ENCODE data around the gene MTM1.

MTM1 gene

GRCh38 chrX:150536455-150537116 lies 31.8 kb upstream of the MTM1 start:
- Histone ChIP-seq H3K4me1 (ENCODE audit: control insufficient read depth, insufficient read depth, low read length) (no peaks in the 10 kb centered on the region), H3K36me3 (ENCODE audit: control insufficient read depth in 2 of 2, insufficient read depth in 1 of 2, low read length in 2 of 2) (no peaks in the 10 kb centered on the region), H3K9me3 (ENCODE audit: control insufficient read depth, insufficient read depth, low read depth, low read length) (no peaks in the 10 kb centered on the region), H3K4me3 (ENCODE audit: low read depth, low read length) (no peak overlapping the region), H3K27ac (ENCODE audit: extremely low read depth, low read depth, low read length) (no peak overlapping the region)
- ChIA-PET POLR2A (no interaction called here), CTCF (no interaction called here)
- TF ChIP-seq SETDB1 (IDR thresholded peaks at IDR 0.05; ENCODE audit: insufficient read length, low read length) (peak; percentile 81), ZSCAN23 (tag by site-specific recombination; IDR thresholded peaks at IDR 0.05) (no peak), ZNF544 (tag by site-specific recombination; IDR thresholded peaks at IDR 0.05) (no peak), ZNF274 (IDR thresholded peaks at IDR 0.05; ENCODE audit: low read length) (no peak), ZNF274 (tag by site-specific recombination; IDR thresholded peaks at IDR 0.05; ENCODE audit: borderline replicate concordance) (peak; percentile 80; the same call in 1 of the 2 replicates)

DNA sequence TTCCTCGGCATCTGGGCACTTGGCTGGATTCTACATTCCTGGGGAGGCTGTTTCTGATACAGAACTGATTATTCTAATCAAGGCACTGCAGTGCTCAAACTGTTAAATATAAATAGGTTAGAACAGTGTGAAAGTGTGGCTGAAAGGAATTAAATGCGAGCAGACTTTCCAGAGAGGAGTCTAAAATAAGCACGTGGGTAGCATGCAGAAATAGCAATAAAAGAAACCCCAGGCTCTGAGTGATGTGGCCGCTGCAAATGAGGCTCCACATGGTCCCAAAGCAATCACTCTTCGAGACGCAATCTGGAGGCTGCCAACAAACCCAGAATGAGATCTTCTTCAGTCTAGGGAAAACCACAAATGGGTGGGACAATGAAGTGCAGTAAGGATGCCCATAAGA lies 30.6 kb upstream of the MTM1 start:
- Histone ChIP-seq H3K36me3 (ENCODE audit: control insufficient read depth in 2 of 2, insufficient read depth in 1 of 2, low read length in 2 of 2) (no peaks in the 10 kb centered on the region), H3K4me1 (ENCODE audit: control insufficient read depth, insufficient read depth, low read length) (no peaks in the 10 kb centered on the region), H3K4me3 (ENCODE audit: low read depth, low read length) (no peak overlapping the region), H3K27ac (ENCODE audit: extremely low read depth, low read depth, low read length) (no peak overlapping the region), H3K9me3 (ENCODE audit: control insufficient read depth, insufficient read depth, low read depth, low read length) (no peaks in the 10 kb centered on the region)
- CTCF ChIA-PET, result no interaction called here
- POLR2A ChIA-PET, result no interaction called here
- TF ChIP-seq ZNF341 (tag by site-specific recombination; IDR thresholded peaks at IDR 0.05; ENCODE audit: low read depth) (no peak), GLI4 (tag by site-specific recombination; IDR thresholded peaks at IDR 0.05) (no peak), KLF16 (tag by site-specific recombination; IDR thresholded peaks at IDR 0.05) (no peak), ZNF555 (tag by site-specific recombination; conservative IDR thresholded peaks at IDR 0.05) (no peak), REPIN1 (tag by site-specific recombination; IDR thresholded peaks at IDR 0.05; ENCODE audit: low read depth) (no peak)
- TF ChIP-seq, protein P1, sequence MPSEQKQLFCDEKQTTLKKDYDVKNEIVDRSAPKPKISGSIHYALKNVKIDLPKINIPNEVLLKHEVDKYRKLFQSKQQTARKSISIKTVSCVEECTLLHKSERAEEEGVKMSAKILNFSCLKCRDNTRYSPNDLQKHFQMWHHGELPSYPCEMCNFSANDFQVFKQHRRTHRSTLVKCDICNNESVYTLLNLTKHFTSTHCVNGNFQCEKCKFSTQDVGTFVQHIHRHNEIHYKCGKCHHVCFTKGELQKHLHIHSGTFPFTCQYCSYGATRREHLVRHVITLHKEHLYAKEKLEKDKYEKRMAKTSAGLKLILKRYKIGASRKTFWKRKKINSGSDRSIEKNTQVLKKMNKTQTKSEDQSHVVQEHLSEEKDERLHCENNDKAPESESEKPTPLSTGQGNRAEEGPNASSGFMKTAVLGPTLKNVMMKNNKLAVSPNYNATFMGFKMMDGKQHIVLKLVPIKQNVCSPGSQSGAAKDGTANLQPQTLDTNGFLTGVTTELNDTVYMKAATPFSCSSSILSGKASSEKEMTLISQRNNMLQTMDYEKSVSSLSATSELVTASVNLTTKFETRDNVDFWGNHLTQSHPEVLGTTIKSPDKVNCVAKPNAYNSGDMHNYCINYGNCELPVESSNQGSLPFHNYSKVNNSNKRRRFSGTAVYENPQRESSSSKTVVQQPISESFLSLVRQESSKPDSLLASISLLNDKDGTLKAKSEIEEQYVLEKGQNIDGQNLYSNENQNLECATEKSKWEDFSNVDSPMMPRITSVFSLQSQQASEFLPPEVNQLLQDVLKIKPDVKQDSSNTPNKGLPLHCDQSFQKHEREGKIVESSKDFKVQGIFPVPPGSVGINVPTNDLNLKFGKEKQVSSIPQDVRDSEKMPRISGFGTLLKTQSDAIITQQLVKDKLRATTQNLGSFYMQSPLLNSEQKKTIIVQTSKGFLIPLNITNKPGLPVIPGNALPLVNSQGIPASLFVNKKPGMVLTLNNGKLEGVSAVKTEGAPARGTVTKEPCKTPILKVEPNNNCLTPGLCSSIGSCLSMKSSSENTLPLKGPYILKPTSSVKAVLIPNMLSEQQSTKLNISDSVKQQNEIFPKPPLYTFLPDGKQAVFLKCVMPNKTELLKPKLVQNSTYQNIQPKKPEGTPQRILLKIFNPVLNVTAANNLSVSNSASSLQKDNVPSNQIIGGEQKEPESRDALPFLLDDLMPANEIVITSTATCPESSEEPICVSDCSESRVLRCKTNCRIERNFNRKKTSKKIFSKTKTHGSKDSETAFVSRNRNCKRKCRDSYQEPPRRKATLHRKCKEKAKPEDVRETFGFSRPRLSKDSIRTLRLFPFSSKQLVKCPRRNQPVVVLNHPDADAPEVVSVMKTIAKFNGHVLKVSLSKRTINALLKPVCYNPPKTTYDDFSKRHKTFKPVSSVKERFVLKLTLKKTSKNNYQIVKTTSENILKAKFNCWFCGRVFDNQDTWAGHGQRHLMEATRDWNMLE (tag by site-specific recombination; conservative IDR thresholded peaks at IDR 0.05; ENCODE audit: low read depth), result no peak

GRCh38 chrX:150540965-150541364 lies 27.5 kb upstream of the MTM1 start:
- Histone ChIP-seq H3K36me3 (ENCODE audit: control insufficient read depth in 2 of 2, insufficient read depth in 1 of 2, low read length in 2 of 2) (no peaks in the 10 kb centered on the region), H3K4me3 (ENCODE audit: low read depth, low read length) (no peak overlapping the region), H3K27ac (ENCODE audit: extremely low read depth, low read depth, low read length) (no peak overlapping the region), H3K4me1 (ENCODE audit: control insufficient read depth, insufficient read depth, low read length) (no peaks in the 10 kb centered on the region), H3K9me3 (ENCODE audit: control insufficient read depth, insufficient read depth, low read depth, low read length) (no peaks in the 10 kb centered on the region)
- POLR2A ChIA-PET, result no interaction called here
- CTCF ChIA-PET, result no interaction called here
- TF ChIP-seq ZFHX2 (tag by site-specific recombination; conservative IDR thresholded peaks at IDR 0.05), result no peak
- TF ChIP-seq ZNF426 (tag by site-specific recombination; IDR thresholded peaks at IDR 0.05), result no peak
- TF ChIP-seq ZNF521 (tag by site-specific recombination; IDR thresholded peaks at IDR 0.05), result no peak
- no peak for TF ChIP-seq HIC1 (tag by site-specific recombination; IDR thresholded peaks at IDR 0.05)
- TF ChIP-seq BCL11A (tag by site-specific recombination; IDR thresholded peaks at IDR 0.05; ENCODE audit: low read depth), result no peak
- no peak for TF ChIP-seq SALL2 (tag by site-specific recombination; IDR thresholded peaks at IDR 0.05; ENCODE audit: borderline replicate concordance)
- TF ChIP-seq ZNF302 (tag by site-specific recombination; IDR thresholded peaks at IDR 0.05; ENCODE audit: low read depth), result no peak
- TF ChIP-seq ZFP41 (tag by site-specific recombination; IDR thresholded peaks at IDR 0.05; ENCODE audit: borderline replicate concordance), result no peak
- TF ChIP-seq, protein P2, sequence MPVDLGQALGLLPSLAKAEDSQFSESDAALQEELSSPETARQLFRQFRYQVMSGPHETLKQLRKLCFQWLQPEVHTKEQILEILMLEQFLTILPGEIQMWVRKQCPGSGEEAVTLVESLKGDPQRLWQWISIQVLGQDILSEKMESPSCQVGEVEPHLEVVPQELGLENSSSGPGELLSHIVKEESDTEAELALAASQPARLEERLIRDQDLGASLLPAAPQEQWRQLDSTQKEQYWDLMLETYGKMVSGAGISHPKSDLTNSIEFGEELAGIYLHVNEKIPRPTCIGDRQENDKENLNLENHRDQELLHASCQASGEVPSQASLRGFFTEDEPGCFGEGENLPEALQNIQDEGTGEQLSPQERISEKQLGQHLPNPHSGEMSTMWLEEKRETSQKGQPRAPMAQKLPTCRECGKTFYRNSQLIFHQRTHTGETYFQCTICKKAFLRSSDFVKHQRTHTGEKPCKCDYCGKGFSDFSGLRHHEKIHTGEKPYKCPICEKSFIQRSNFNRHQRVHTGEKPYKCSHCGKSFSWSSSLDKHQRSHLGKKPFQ (tag by site-specific recombination; IDR thresholded peaks at IDR 0.05), result no peak
- TF ChIP-seq, protein P3, sequence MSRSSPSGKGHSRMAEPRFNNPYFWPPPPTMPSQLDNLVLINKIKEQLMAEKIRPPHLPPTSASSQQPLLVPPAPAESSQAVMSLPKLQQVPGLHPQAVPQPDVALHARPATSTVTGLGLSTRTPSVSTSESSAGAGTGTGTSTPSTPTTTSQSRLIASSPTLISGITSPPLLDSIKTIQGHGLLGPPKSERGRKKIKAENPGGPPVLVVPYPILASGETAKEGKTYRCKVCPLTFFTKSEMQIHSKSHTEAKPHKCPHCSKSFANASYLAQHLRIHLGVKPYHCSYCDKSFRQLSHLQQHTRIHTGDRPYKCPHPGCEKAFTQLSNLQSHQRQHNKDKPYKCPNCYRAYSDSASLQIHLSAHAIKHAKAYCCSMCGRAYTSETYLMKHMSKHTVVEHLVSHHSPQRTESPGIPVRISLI (tag by site-specific recombination; IDR thresholded peaks at IDR 0.05), result no peak
- TF ChIP-seq ZNF121 (tag by site-specific recombination; IDR thresholded peaks at IDR 0.05), result no peak
- no peak for TF ChIP-seq ZNF791 (tag by site-specific recombination; IDR thresholded peaks at IDR 0.05)
